ENCODE results near the gene TFB1M. TPM values are rescaled to one million over a fixed set of nuclear protein-coding genes. Genes with fewer than 3 reads are reported as not detected.
A peak's percentile ranks its signal among the peaks of the same experiment; 100 is the strongest.
"Not testable (repeated sequence)": the region's sequence is repeated elsewhere in the genome, so short reads cannot be mapped to it uniquely, and the experiment has no call there.

TFB1M gene
- total and polyA plus RNA-seq, 2 donors: 14.4 to 16.4 TPM

- 93% methylated on average over 5 of the region's 5 CpGs for WGBS
- no peaks in the 10 kb centered on the region for H3K36me3 ChIP-seq (ENCODE audit: control insufficient read depth in 2 of 2, insufficient read depth in 2 of 2, low read length in 1 of 2)
- no peak for DNase-seq (ENCODE audit: low read depth in 6 of 9, low spot score in 9 of 9)
- no peak overlapping the region for H3K27ac ChIP-seq (ENCODE audit: low read depth in 1 of 2, low read length in 1 of 2)
- no peak overlapping the region for H3K4me3 ChIP-seq (ENCODE audit: low read length in 2 of 2)
- no peaks in the 10 kb centered on the region for H3K9me3 ChIP-seq (ENCODE audit: control insufficient read depth in 2 of 2, insufficient read depth in 1 of 2, low read length in 1 of 2)
- H3K4me1 ChIP-seq (ENCODE audit: control insufficient read depth in 2 of 2, insufficient read depth in 2 of 2, low read length in 2 of 2): peaks cover 0 to 14% of the 10 kb centered on the region in 2 donors
- H3K27me3 ChIP-seq (ENCODE audit: control insufficient read depth in 2 of 2, insufficient read depth in 1 of 2, low read length in 1 of 2): no peaks in the 10 kb centered on the region
Observed at GRCh38 chr6:155219858-155220301, 94.4 kb downstream of the TFB1M start.

- Histone ChIP-seq H3K4me1 (ENCODE audit: control insufficient read depth in 2 of 2, insufficient read depth in 2 of 2, low read length in 2 of 2) (peaks cover 0 to 9% of the 10 kb centered on the region in 2 donors), H3K4me3 (ENCODE audit: low read length in 2 of 2) (no peak overlapping the region), H3K9me3 (ENCODE audit: control insufficient read depth in 2 of 2, insufficient read depth in 1 of 2, low read length in 1 of 2) (no peaks in the 10 kb centered on the region), H3K27me3 (ENCODE audit: control insufficient read depth in 2 of 2, insufficient read depth in 1 of 2, low read length in 1 of 2) (no peaks in the 10 kb centered on the region), H3K36me3 (ENCODE audit: control insufficient read depth in 2 of 2, insufficient read depth in 2 of 2, low read length in 1 of 2) (no peaks in the 10 kb centered on the region), H3K27ac (ENCODE audit: low read depth in 1 of 2, low read length in 1 of 2) (no peak overlapping the region)
- WGBS: 92% methylated on average over 7 of the region's 7 CpGs
- no peak for DNase-seq (ENCODE audit: low read depth in 6 of 9, low spot score in 9 of 9)
Observed at GRCh38 chr6:155219299-155219698, 95.0 kb downstream of the TFB1M start.

GRCh38 chr6:155218711-155219110 lies 95.6 kb downstream of the TFB1M start:
- 93% methylated on average over 20 of the region's 20 CpGs for WGBS
- not testable (repeated sequence) for H3K9me3 ChIP-seq (ENCODE audit: control insufficient read depth in 2 of 2, insufficient read depth in 1 of 2, low read length in 1 of 2); H3K4me1 ChIP-seq (ENCODE audit: control insufficient read depth in 2 of 2, insufficient read depth in 2 of 2, low read length in 2 of 2)

GRCh38 chr6:155216312-155217046 lies 97.8 kb downstream of the TFB1M start:
- no peaks in the 10 kb centered on the region for H3K9me3 ChIP-seq (ENCODE audit: control insufficient read depth in 2 of 2, insufficient read depth in 1 of 2, low read length in 1 of 2)
- DNase-seq (ENCODE audit: low read depth in 6 of 9, low spot score in 9 of 9): peak in 1 of 9 donors; percentile 15
- no peaks in the 10 kb centered on the region for H3K36me3 ChIP-seq (ENCODE audit: control insufficient read depth in 2 of 2, insufficient read depth in 2 of 2, low read length in 1 of 2)
- no peak overlapping the region for H3K27ac ChIP-seq (ENCODE audit: low read depth in 1 of 2, low read length in 1 of 2)
- peaks cover 0 to 5% of the 10 kb centered on the region in 2 donors for H3K4me1 ChIP-seq (ENCODE audit: control insufficient read depth in 2 of 2, insufficient read depth in 2 of 2, low read length in 2 of 2)
- H3K27me3 ChIP-seq (ENCODE audit: control insufficient read depth in 2 of 2, insufficient read depth in 1 of 2, low read length in 1 of 2): no peaks in the 10 kb centered on the region
- WGBS: 82% methylated on average over 11 of the region's 11 CpGs
- no peak overlapping the region for H3K4me3 ChIP-seq (ENCODE audit: low read length in 2 of 2)

More at GRCh38 chr6:155218711-155219110, 95.6 kb downstream of the TFB1M start:
- not testable (repeated sequence) for DNase-seq (ENCODE audit: low read depth in 6 of 9, low spot score in 9 of 9); H3K4me3 ChIP-seq (ENCODE audit: low read length in 2 of 2); H3K36me3 ChIP-seq (ENCODE audit: control insufficient read depth in 2 of 2, insufficient read depth in 2 of 2, low read length in 1 of 2); H3K27me3 ChIP-seq (ENCODE audit: control insufficient read depth in 2 of 2, insufficient read depth in 1 of 2, low read length in 1 of 2); H3K27ac ChIP-seq (ENCODE audit: low read depth in 1 of 2, low read length in 1 of 2)

- no peak overlapping the region for H3K27ac ChIP-seq (ENCODE audit: low read depth in 1 of 2, low read length in 1 of 2)
- H3K4me3 ChIP-seq (ENCODE audit: low read length in 2 of 2): no peak overlapping the region
- 98% methylated on average over 4 of the region's 4 CpGs for WGBS
- no peak for DNase-seq (ENCODE audit: low read depth in 6 of 9, low spot score in 9 of 9)
- H3K9me3 ChIP-seq (ENCODE audit: control insufficient read depth in 2 of 2, insufficient read depth in 1 of 2, low read length in 1 of 2): no peaks in the 10 kb centered on the region
- H3K4me1 ChIP-seq (ENCODE audit: control insufficient read depth in 2 of 2, insufficient read depth in 2 of 2, low read length in 2 of 2): peaks cover 0 to 5% of the 10 kb centered on the region in 2 donors
- no peaks in the 10 kb centered on the region for H3K36me3 ChIP-seq (ENCODE audit: control insufficient read depth in 2 of 2, insufficient read depth in 2 of 2, low read length in 1 of 2)
- no peaks in the 10 kb centered on the region for H3K27me3 ChIP-seq (ENCODE audit: control insufficient read depth in 2 of 2, insufficient read depth in 1 of 2, low read length in 1 of 2)
Observed at GRCh38 chr6:155215906-155216305, 98.4 kb downstream of the TFB1M start.

GRCh38 chr6:155213611-155214372 lies 100.5 kb downstream of the TFB1M start:
- no peaks in the 10 kb centered on the region for H3K36me3 ChIP-seq (ENCODE audit: control insufficient read depth in 2 of 2, insufficient read depth in 2 of 2, low read length in 1 of 2)
- WGBS: 96% methylated on average over 23 of the region's 23 CpGs

GRCh38 chr6:155212616-155213380 lies 101.5 kb downstream of the TFB1M start:
- peaks cover 0 to 5% of the 10 kb centered on the region in 2 donors for H3K4me1 ChIP-seq (ENCODE audit: control insufficient read depth in 2 of 2, insufficient read depth in 2 of 2, low read length in 2 of 2)
- H3K27ac ChIP-seq (ENCODE audit: low read depth in 1 of 2, low read length in 1 of 2): no peak overlapping the region
- no peaks in the 10 kb centered on the region for H3K9me3 ChIP-seq (ENCODE audit: control insufficient read depth in 2 of 2, insufficient read depth in 1 of 2, low read length in 1 of 2)
- no peak overlapping the region for H3K4me3 ChIP-seq (ENCODE audit: low read length in 2 of 2)
- DNase-seq (ENCODE audit: low read depth in 6 of 9, low spot score in 9 of 9): no peak
- no peaks in the 10 kb centered on the region for H3K36me3 ChIP-seq (ENCODE audit: control insufficient read depth in 2 of 2, insufficient read depth in 2 of 2, low read length in 1 of 2)
- 97% methylated on average over 16 of the region's 16 CpGs for WGBS
- no peaks in the 10 kb centered on the region for H3K27me3 ChIP-seq (ENCODE audit: control insufficient read depth in 2 of 2, insufficient read depth in 1 of 2, low read length in 1 of 2)

More at GRCh38 chr6:155213611-155214372, 100.5 kb downstream of the TFB1M start:
- Histone ChIP-seq H3K4me1 (ENCODE audit: control insufficient read depth in 2 of 2, insufficient read depth in 2 of 2, low read length in 2 of 2) (peaks cover 0 to 5% of the 10 kb centered on the region in 2 donors), H3K9me3 (ENCODE audit: control insufficient read depth in 2 of 2, insufficient read depth in 1 of 2, low read length in 1 of 2) (no peaks in the 10 kb centered on the region), H3K27ac (ENCODE audit: low read depth in 1 of 2, low read length in 1 of 2) (no peak overlapping the region), H3K27me3 (ENCODE audit: control insufficient read depth in 2 of 2, insufficient read depth in 1 of 2, low read length in 1 of 2) (no peaks in the 10 kb centered on the region), H3K4me3 (ENCODE audit: low read length in 2 of 2) (no peak overlapping the region)
- no peak for DNase-seq (ENCODE audit: low read depth in 6 of 9, low spot score in 9 of 9)

GRCh38 chr6:155212106-155212505 lies 102.2 kb downstream of the TFB1M start:
- H3K4me3 ChIP-seq (ENCODE audit: low read length in 2 of 2): no peak overlapping the region
- no peaks in the 10 kb centered on the region for H3K27me3 ChIP-seq (ENCODE audit: control insufficient read depth in 2 of 2, insufficient read depth in 1 of 2, low read length in 1 of 2)
- peaks cover 0 to 5% of the 10 kb centered on the region in 2 donors for H3K4me1 ChIP-seq (ENCODE audit: control insufficient read depth in 2 of 2, insufficient read depth in 2 of 2, low read length in 2 of 2)
- no peak for DNase-seq (ENCODE audit: low read depth in 6 of 9, low spot score in 9 of 9)
- H3K9me3 ChIP-seq (ENCODE audit: control insufficient read depth in 2 of 2, insufficient read depth in 1 of 2, low read length in 1 of 2): no peaks in the 10 kb centered on the region
- 96% methylated on average over 3 of the region's 3 CpGs for WGBS
- no peak overlapping the region for H3K27ac ChIP-seq (ENCODE audit: low read depth in 1 of 2, low read length in 1 of 2)
- H3K36me3 ChIP-seq (ENCODE audit: control insufficient read depth in 2 of 2, insufficient read depth in 2 of 2, low read length in 1 of 2): no peaks in the 10 kb centered on the region

Measured in thymus (tissue), 11 donors.